IPS-15b (cell line): Measurements from ENCODE around the gene DPF3.

ENCODE experiments used
- H3K27me3 ChIP-seq: one replicate; pipeline ENCODE4 v1.6.1; 2013; ENCODE audit warnings: low read length; ENCODE audit not compliant: control insufficient read depth, insufficient read depth
- H3K36me3 ChIP-seq: one replicate; pipeline ENCODE4 v1.6.1; 2013; ENCODE audit warnings: low read length; ENCODE audit not compliant: control insufficient read depth, insufficient read depth
- H3K4me1 ChIP-seq: one replicate; pipeline ENCODE4 v1.6.1; 2013; ENCODE audit warnings: mild to moderate bottlenecking, low read length; ENCODE audit not compliant: control insufficient read depth, insufficient read depth
- H3K4me3 ChIP-seq: one replicate; pipeline ENCODE4 v1.5.1; 2013; ENCODE audit warnings: low read depth, low read length
- H3K9ac ChIP-seq: one replicate; pipeline ENCODE4 v1.6.1; 2013; ENCODE audit warnings: low read depth, mild to moderate bottlenecking, low read length
- H3K9me3 ChIP-seq: one replicate; pipeline ENCODE4 v1.6.1; 2013; ENCODE audit warnings: mild to moderate bottlenecking, low read length; ENCODE audit not compliant: control insufficient read depth, insufficient read depth

Gene DPF3

DNA sequence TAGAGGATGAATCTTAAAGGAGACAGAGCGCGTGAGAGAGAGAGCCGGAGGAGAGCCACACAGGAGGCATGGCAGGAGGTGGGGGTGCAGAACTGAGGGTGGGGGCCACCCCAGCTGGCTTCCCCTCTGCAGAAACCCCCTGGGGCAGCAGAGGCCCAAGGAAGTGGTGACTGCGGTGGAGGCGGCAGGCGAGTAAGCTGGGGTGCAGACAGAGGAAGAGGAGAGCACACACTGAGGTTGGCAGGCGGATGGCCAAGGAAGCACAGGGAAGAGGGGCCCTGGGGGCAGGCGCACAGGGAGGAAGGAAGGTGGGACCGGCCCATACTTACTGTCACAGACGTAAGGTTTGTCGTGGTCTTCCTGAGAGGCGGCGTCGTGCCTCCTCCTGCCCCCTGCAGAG lies 179.8 kb downstream of the DPF3 start:
- H3K9ac ChIP-seq, result no peak overlapping the region
- no peaks in the 10 kb centered on the region for H3K27me3 ChIP-seq
- no peaks in the 10 kb centered on the region for H3K36me3 ChIP-seq
- no peak overlapping the region for H3K4me3 ChIP-seq
- H3K9me3 ChIP-seq, result no peaks in the 10 kb centered on the region
- H3K4me1 ChIP-seq, result no peaks in the 10 kb centered on the region

DNA sequence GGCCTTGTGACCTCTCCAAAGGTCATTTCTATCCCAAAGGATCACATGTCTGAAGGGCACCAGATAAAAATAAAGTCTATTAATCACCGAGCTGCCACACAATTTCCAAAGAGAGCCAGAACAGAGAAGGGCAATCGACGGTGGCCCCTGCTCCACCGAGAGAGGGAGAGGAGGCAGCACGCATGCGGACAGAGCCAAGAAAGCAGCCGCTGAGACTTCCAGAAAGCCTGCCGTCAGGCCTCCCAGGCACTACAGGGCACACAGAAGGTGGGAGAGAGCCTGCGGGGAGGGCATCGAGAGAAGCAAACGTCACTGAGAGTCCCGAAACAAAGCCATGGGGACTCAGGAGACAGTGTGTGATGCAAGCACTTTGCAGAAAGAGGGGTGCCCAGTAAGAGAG lies 182.0 kb downstream of the DPF3 start:
- Histone ChIP-seq H3K9ac (no peak overlapping the region), H3K27me3 (no peaks in the 10 kb centered on the region), H3K4me3 (no peak overlapping the region), H3K4me1 (no peaks in the 10 kb centered on the region), H3K36me3 (no peaks in the 10 kb centered on the region), H3K9me3 (no peaks in the 10 kb centered on the region)

DNA sequence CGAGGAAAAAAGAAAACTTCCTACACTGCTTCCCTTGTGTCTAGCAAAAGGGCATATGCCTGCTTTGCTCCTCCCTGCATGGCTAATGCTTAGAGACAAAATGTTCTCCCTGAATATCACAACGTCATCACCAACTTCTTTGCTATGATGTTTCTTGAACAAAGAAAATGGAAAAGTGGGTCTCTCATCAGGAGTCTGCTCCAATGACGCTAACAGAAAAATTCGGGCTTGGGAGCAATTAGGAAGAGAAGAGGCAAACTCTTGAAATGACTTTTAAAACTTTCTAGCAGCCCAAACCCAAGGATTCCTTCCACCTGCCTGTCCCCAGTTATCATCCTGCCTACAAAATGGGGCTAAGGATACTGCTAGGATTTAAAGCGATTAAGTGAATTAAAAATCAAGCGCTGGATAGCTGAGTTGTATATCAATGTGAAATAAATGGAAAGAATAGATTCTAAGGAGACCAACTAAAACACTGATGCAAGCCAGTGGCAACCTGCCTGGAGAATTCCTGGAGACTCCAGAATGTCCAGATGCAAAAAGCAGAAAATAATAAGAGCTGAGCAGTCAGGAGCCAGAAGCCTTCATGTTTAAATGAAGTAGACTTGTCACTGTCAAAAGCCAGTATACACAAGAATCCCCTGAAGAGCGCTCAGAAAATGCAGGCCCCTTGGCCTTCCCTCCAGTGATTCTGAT lies 183.8 kb downstream of the DPF3 start:
- Histone ChIP-seq H3K36me3 (no peaks in the 10 kb centered on the region), H3K4me1 (no peaks in the 10 kb centered on the region), H3K9me3 (no peaks in the 10 kb centered on the region), H3K27me3 (no peaks in the 10 kb centered on the region), H3K4me3 (no peak overlapping the region), H3K9ac (no peak overlapping the region)

DNA sequence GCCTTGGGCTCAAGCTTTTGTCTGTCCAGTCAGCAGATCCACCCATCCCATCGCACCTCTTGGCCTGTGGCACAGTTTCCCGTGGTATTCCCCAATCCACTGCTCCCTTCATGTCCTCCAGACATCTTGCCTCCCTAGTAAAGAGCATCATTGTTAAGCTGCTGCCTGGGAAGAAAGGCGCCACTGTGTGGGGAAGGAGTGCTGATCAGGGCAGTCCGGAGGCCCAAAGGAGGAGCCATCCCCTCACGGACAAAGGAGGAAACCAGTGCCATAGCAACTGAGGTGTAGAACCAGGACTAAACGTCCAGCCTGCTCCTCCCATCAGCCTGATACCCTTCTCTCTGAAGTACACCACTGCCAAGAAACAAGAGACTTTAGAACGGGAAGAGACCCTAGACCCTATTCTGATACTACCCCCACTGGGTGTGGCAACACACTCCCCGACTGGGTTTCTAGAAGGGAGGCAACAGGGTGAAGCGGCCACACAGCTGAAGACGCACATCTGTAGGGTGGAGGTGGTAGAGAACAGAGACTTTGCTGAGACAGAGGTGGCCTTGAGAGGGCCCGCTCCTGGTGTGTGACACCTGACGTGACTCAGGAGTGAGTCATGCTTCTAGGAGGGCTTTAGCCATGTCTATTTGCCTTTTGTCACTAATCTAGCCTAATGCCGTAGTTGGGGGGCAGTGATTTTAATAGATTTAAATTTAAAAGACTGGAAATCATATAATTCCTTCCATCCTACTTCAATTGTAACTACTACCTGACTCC lies 185.0 kb downstream of the DPF3 start:
- Histone ChIP-seq H3K9me3 (no peaks in the 10 kb centered on the region), H3K27me3 (no peaks in the 10 kb centered on the region), H3K4me1 (no peaks in the 10 kb centered on the region), H3K36me3 (no peaks in the 10 kb centered on the region), H3K9ac (no peak overlapping the region), H3K4me3 (no peak overlapping the region)

DNA sequence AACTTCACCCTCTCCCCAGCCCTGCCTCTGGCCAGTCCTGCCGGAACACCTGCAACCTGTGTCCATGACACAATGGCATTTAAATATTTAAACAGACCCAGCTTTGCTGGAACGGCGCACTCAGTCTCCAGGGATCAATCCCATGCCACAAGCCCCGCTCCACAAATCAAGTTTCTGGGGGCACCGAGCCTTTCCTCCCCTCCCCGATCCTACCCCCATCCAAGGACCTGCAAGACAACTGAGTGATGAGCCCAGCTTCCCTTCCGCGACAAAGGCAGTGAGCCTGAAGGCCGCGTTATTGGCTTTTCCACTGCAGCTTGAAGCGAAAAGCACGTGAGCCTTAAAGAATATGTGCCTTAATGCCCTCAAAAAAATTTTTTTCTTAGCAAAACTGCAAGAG lies 185.7 kb downstream of the DPF3 start:
- H3K9ac ChIP-seq, result no peak overlapping the region
- no peaks in the 10 kb centered on the region for H3K9me3 ChIP-seq
- no peaks in the 10 kb centered on the region for H3K27me3 ChIP-seq
- no peak overlapping the region for H3K4me3 ChIP-seq
- no peaks in the 10 kb centered on the region for H3K4me1 ChIP-seq
- no peaks in the 10 kb centered on the region for H3K36me3 ChIP-seq

DNA sequence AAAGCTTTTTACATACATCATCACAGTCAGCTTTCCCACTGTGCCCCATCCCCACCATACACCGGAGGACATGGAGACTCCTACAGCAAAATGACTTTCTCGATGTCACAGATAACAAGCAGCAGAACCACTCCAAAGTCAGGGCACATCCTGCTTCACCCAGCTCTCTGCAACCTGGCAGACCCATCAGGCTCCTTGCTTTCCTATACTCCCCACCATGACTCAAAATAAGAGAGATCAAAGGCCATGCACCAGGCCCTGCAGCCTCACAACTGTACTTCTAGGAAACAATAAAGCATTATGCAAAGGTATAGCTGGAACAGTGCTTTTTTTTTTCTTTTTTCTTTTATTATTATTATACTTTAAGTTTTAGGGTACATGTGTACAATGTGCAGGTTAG lies 187.4 kb downstream of the DPF3 start:
- H3K36me3 ChIP-seq, result no peaks in the 10 kb centered on the region
- H3K9me3 ChIP-seq, result no peaks in the 10 kb centered on the region
- H3K27me3 ChIP-seq, result no peaks in the 10 kb centered on the region
- H3K4me3 ChIP-seq, result no peak overlapping the region
- H3K4me1 ChIP-seq, result no peaks in the 10 kb centered on the region
- no peak overlapping the region for H3K9ac ChIP-seq

DNA sequence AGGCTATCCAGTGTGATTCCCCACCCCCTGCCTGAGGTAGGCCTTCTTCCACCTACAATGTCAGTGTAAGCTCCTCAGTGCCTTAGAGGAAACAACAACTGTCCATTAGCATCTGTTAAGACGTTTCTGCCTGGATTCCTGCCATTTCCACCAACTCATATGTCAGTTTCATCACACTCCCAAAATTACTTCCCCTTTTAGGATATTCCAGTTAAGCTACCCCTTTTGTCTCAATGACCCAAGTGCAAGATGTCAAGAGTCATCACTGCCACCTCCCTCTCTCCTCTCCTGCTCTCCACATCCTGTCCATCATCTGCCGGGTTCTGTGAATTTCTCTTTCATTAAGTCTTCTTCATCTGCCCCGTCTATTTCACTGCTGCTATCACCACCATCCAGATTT lies 189.4 kb downstream of the DPF3 start:
- H3K4me3 ChIP-seq, result no peak overlapping the region
- no peaks in the 10 kb centered on the region for H3K36me3 ChIP-seq
- no peak overlapping the region for H3K9ac ChIP-seq
- no peaks in the 10 kb centered on the region for H3K27me3 ChIP-seq
- peaks cover 6% of the 10 kb centered on the region for H3K4me1 ChIP-seq
- H3K9me3 ChIP-seq, result no peaks in the 10 kb centered on the region

DNA sequence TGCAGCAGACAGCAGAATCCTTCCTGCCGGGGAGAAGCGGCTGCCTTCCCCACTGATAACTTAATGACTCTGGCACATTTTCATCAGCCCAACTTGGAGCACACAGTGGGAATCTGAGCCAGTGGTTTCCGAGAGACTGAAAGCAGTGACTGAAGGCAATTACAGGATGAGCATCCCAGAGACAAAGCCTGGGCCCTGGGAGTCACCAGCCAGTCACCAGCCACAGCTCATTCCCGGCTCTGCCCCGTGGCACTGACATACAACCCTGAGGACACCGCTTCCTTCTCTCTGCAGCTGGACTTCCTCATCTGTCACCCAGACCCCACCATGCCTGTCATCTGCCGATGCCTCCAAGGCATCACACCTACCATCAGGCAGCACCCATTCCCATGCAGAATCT lies 192.3 kb downstream of the DPF3 start:
- Histone ChIP-seq H3K4me1 (peaks cover 6% of the 10 kb centered on the region), H3K36me3 (no peaks in the 10 kb centered on the region), H3K9me3 (no peaks in the 10 kb centered on the region), H3K9ac (no peak overlapping the region), H3K4me3 (no peak overlapping the region), H3K27me3 (no peaks in the 10 kb centered on the region)

DNA sequence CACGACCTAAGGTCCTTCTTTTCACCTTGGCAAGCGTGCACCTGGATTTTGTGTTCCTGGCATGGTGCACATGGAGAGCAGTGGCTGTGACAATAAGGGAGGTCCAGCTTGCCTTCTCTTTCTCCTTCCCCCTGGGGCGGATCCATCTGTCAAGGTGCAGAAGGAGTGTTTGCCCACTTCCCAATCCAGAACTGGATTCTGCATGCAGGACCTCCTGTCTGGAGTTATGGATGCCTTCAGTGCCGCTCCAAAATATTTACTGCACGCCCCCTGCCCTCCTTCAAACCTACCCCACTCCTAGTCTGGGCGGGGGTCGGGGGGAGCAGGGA lies 192.7 kb downstream of the DPF3 start:
- Histone ChIP-seq H3K36me3 (no peaks in the 10 kb centered on the region), H3K4me3 (no peak overlapping the region), H3K27me3 (no peaks in the 10 kb centered on the region), H3K9me3 (no peaks in the 10 kb centered on the region), H3K4me1 (peaks cover 6% of the 10 kb centered on the region), H3K9ac (no peak overlapping the region)

DNA sequence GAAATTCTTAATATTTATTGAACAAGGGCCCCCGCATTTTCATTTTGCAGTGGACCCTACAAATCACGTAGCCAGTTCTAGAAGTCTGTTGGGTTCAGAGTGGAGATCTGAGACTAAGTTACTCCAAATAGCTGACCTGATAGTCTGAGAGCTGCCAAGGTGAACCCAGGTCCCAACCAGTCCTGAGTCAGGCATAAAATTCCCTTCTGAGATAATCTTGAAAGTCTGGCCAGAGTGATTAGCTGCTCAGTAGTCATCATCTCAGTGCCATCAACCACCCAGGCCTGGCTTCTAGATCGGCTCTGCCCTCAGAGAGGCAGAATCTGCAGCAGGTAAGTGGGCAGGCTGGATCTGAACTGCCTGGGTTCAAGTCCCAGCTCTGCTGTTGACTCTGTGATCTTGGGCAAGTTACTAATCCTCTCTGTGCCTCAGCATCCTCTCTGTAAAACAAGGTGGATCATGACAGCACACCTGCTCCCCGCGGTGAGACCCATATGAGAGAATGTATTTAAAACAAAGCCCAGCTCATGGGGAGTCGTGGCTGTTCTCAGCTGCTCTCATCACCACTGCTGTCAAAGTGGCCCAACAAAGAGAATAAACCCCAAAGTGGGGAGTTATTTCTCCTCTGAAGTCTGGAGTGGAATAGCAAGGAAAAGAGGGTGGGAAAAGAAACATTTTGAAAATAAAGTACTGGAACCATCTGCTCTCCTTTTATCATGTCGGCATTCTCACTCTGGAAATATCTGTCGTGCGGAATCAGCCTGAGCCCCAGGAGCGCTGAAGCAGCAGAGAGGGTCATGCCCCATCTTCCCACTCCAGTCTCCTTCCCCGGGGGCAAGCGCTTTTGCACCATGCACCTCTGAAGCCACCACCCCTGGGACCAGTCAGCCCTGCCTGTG lies 193.3 kb downstream of the DPF3 start:
- Histone ChIP-seq H3K36me3 (no peaks in the 10 kb centered on the region), H3K4me3 (no peak overlapping the region), H3K27me3 (no peaks in the 10 kb centered on the region), H3K9ac (no peak overlapping the region), H3K9me3 (no peaks in the 10 kb centered on the region), H3K4me1 (peaks cover 6% of the 10 kb centered on the region)

DNA sequence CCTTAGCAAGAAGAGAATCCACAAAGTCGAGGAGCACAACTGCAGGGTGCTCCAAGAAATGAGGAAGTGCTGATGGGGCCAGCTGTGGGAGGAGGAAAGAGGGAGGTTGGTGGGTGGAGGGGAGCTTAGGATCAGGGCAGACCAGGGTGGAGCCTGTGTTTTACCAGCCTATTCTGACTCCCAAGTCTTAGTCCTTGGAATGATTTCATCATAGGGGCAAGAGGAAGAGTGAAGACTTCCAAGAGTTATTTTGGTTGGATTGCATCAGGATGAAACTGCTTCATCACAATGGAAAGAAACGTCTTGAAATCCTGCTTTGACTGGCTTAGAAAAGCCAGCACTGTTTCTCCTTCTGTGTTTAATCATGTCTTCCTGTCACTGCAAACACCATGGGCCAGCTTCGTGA lies 194.0 kb downstream of the DPF3 start:
- Histone ChIP-seq H3K4me3 (no peak overlapping the region), H3K27me3 (no peaks in the 10 kb centered on the region), H3K4me1 (peaks cover 6% of the 10 kb centered on the region), H3K36me3 (no peaks in the 10 kb centered on the region), H3K9ac (no peak overlapping the region), H3K9me3 (no peaks in the 10 kb centered on the region)
